GM13976 (cell line): ENCODE results near the gene FLNC.

Experiments
- DNase-seq: peaks from one replicate; pipeline ENCODE4 v3.0.0; 2012; ENCODE audit warnings: low spot score
- CTCF ChIP-seq: IDR thresholded peaks from 2 replicates; pipeline ENCODE4 v1.5.1; 2012; ENCODE audit warnings: borderline replicate concordance, mild to moderate bottlenecking; ENCODE audit not compliant: insufficient read depth; ENCODE audit errors: extremely low read depth, missing control alignments, control extremely low read depth
- in situ Hi-C: fragments of 300-500 bp; cut with MboI; formaldehyde crosslinking; loops from one replicate; pipeline ENCODE4 v1.12.0; 2022; ENCODE audit warnings: low sequenced_read_pairs, mixed read lengths, inconsistent platforms; ENCODE audit not compliant: unreplicated experiment

FLNC gene

GRCh38 chr7:128885370-128886187 is 55.4 kb downstream of the FLNC start:
- TF ChIP-seq CTCF = no peak
- in situ Hi-C loops = no loop called here
- no peak for DNase-seq

GRCh38 chr7:128886391-128887168 is 56.4 kb downstream of the FLNC start:
- DNase-seq = no peak
- in situ Hi-C loops = no loop called here
- no peak for TF ChIP-seq CTCF

- in situ Hi-C loops = no loop called here
- TF ChIP-seq CTCF = no peak
- no peak for DNase-seq
These were observed 57.2 kb downstream of the FLNC start for GRCh38 chr7:128887169-128888038.

GRCh38 chr7:128888039-128888755 is 58.0 kb downstream of the FLNC start:
- in situ Hi-C loops = no loop called here
- TF ChIP-seq CTCF = no peak
- no peak for DNase-seq

GRCh38 chr7:128888756-128889095 is 58.5 kb downstream of the FLNC start:
- in situ Hi-C loops = no loop called here
- no peak for DNase-seq
- TF ChIP-seq CTCF = no peak

- TF ChIP-seq CTCF = no peak
These were observed 58.9 kb downstream of the FLNC start for GRCh38 chr7:128889121-128889520.

More at GRCh38 chr7:128889121-128889520, 58.9 kb downstream of the FLNC start:
- DNase-seq = no peak
- in situ Hi-C loops = no loop called here
